ENCODE data around the gene KDM4B. TPM values are rescaled to one million over a fixed set of nuclear protein-coding genes. Genes with fewer than 3 reads are reported as not detected.

Gene KDM4B
- total and polyA plus RNA-seq, 4 donors = 16.6 to 43.6 (median 28.0) TPM

DNA sequence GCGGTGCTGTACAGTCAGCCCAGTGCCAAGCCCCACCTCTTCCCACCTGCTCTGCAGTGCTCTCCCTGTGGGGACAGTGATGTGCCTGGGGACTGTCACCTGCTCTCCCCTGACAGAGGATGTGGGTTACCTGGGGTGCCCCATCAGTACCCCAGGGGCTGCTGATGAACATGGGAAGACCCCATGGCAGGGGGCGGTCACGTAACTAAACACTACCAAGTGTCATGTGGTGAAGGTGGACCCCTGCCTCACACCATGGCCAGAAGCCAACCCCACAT, 12.7 kb downstream of the KDM4B start:
- WGBS (ENCODE audit: insufficient coverage) = no CpG with 5 or more reads among the region's 3 CpGs
- DNase-seq (ENCODE audit: low read depth in 4 of 6, low spot score in 6 of 6) = no peak
- no peaks in the 10 kb centered on the region for H3K27me3 ChIP-seq (ENCODE audit: control insufficient read depth, insufficient read depth, low read length)
- no peak overlapping the region for H3K4me3 ChIP-seq (ENCODE audit: low read depth, low read length)
- no peaks in the 10 kb centered on the region for H3K9me3 ChIP-seq (ENCODE audit: control insufficient read depth, insufficient read depth, low read length)
- H3K36me3 ChIP-seq (ENCODE audit: control insufficient read depth, insufficient read depth, low read length) = peaks cover 62% of the 10 kb centered on the region
- no peak overlapping the region for H3K27ac ChIP-seq (ENCODE audit: low read depth, low read length)
- H3K4me1 ChIP-seq (ENCODE audit: control insufficient read depth, insufficient read depth, low read length) = peaks cover 64% of the 10 kb centered on the region

DNA sequence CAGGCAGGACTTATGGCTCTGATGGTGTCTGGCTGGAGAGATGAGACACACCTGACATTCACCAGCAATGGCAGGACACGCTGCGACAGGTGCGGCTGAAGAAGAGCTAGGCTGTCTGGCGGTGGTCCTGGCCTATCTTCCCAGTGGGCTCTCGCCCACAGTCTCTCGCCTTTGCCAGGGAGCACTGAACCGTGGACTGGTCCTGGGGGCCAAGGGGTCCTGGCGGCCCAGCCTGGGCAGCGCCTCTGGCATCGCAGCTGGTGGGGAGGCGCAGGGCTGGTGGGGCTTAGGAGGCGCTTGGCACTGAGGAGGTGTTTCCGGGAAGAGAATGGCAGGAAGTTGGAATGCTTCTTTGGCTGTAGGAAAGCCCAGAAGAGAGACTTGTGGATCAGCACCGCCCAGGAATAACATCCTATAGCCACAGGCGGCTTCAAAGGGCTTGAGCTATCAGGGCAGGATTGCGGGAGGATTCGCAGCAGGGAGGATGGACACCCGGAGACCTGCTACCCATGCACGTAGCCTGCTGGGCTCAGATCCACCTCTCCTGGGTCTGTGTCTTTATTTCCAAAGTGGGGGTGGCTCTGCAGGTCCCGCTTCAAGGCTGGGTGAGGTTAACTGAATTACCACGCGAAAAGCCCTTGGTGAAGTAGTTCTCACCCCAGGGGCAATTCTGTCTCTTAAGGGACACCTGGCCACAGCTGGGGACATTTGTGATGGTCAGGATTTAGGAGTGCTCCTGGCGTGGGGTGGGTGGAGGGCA, 14.6 kb downstream of the KDM4B start:
- H3K27me3 ChIP-seq (ENCODE audit: control insufficient read depth, insufficient read depth, low read length) = no peaks in the 10 kb centered on the region

DNA sequence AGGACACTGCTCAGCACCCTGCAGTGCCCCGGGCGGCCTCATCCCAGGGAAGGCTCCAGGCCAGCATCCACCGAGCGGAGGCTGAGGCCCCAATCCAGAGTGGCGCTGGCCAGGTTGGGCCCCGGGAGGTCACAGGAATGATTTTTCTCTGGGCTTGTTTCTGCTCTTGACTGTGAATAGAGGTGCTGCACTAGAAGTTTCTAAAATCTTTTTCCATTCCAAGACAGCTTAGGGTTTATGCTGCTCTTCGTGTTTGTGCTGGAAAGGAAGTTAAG, 15.1 kb downstream of the KDM4B start:
- no peaks in the 10 kb centered on the region for H3K9me3 ChIP-seq (ENCODE audit: control insufficient read depth, insufficient read depth, low read length)
- no peak overlapping the region for H3K4me3 ChIP-seq (ENCODE audit: low read depth, low read length)
- peaks cover 45% of the 10 kb centered on the region for H3K36me3 ChIP-seq (ENCODE audit: control insufficient read depth, insufficient read depth, low read length)
- WGBS (ENCODE audit: insufficient coverage) = 58% methylated on average over 7 of the region's 7 CpGs
- peaks cover 62% of the 10 kb centered on the region for H3K4me1 ChIP-seq (ENCODE audit: control insufficient read depth, insufficient read depth, low read length)
- H3K27me3 ChIP-seq (ENCODE audit: control insufficient read depth, insufficient read depth, low read length) = no peaks in the 10 kb centered on the region
- no peak overlapping the region for H3K27ac ChIP-seq (ENCODE audit: low read depth, low read length)
- DNase-seq (ENCODE audit: low read depth in 4 of 6, low spot score in 6 of 6) = no peak

More for the DNA sequence above, 14.6 kb downstream of the KDM4B start:
- H3K27ac ChIP-seq (ENCODE audit: low read depth, low read length) = no peak overlapping the region
- H3K36me3 ChIP-seq (ENCODE audit: control insufficient read depth, insufficient read depth, low read length) = peaks cover 50% of the 10 kb centered on the region
- peaks cover 62% of the 10 kb centered on the region for H3K4me1 ChIP-seq (ENCODE audit: control insufficient read depth, insufficient read depth, low read length)
- H3K4me3 ChIP-seq (ENCODE audit: low read depth, low read length) = no peak overlapping the region
- no peaks in the 10 kb centered on the region for H3K9me3 ChIP-seq (ENCODE audit: control insufficient read depth, insufficient read depth, low read length)
- 66% methylated on average over 21 of the region's 23 CpGs for WGBS (ENCODE audit: insufficient coverage)
- peak in 1 of 6 donors; percentile 46 for DNase-seq (ENCODE audit: low read depth in 4 of 6, low spot score in 6 of 6)

GRCh38 chr19:4984438-4984990, 15.6 kb downstream of the KDM4B start:
- 48% methylated on average over 7 of the region's 18 CpGs for WGBS (ENCODE audit: insufficient coverage)
- Histone ChIP-seq H3K4me3 (ENCODE audit: low read depth, low read length) (no peak overlapping the region), H3K9me3 (ENCODE audit: control insufficient read depth, insufficient read depth, low read length) (no peaks in the 10 kb centered on the region), H3K36me3 (ENCODE audit: control insufficient read depth, insufficient read depth, low read length) (peaks cover 41% of the 10 kb centered on the region), H3K4me1 (ENCODE audit: control insufficient read depth, insufficient read depth, low read length) (peaks cover 60% of the 10 kb centered on the region), H3K27me3 (ENCODE audit: control insufficient read depth, insufficient read depth, low read length) (no peaks in the 10 kb centered on the region), H3K27ac (ENCODE audit: low read depth, low read length) (no peak overlapping the region)
- no peak for DNase-seq (ENCODE audit: low read depth in 4 of 6, low spot score in 6 of 6)

DNA sequence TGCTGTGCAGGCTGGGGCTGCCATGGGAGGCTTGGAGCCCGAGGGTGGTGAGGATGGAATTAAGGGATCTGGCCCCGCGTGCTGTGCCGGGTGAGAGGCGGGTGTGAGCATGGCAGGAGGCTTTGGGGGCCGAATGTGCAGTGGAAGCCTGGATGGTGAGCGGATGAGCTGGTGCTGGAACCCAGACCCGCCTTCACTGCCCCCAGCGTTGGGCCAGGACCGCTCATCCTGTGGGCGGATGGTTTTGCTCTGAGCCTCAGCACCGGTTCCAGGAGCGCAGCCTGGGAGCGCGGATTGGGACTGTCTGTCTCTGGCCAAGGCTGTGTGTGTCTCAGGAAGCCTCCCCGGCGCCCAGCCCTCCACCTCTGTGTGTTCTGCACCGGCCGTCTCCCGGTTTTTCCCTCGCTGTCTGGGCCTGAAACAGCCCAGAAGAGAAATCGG, 16.7 kb downstream of the KDM4B start:
- DNase-seq (ENCODE audit: low read depth in 4 of 6, low spot score in 6 of 6) = no peak

GRCh38 chr19:4986056-4986455, 17.1 kb downstream of the KDM4B start:
- WGBS (ENCODE audit: insufficient coverage) = 90% methylated on average over 19 of the region's 19 CpGs

More for the DNA sequence above, 16.7 kb downstream of the KDM4B start:
- Histone ChIP-seq H3K4me3 (ENCODE audit: low read depth, low read length) (no peak overlapping the region), H3K4me1 (ENCODE audit: control insufficient read depth, insufficient read depth, low read length) (peaks cover 60% of the 10 kb centered on the region), H3K36me3 (ENCODE audit: control insufficient read depth, insufficient read depth, low read length) (peaks cover 39% of the 10 kb centered on the region), H3K27ac (ENCODE audit: low read depth, low read length) (no peak overlapping the region), H3K27me3 (ENCODE audit: control insufficient read depth, insufficient read depth, low read length) (no peaks in the 10 kb centered on the region), H3K9me3 (ENCODE audit: control insufficient read depth, insufficient read depth, low read length) (no peaks in the 10 kb centered on the region)
- WGBS (ENCODE audit: insufficient coverage) = 78% methylated on average over 22 of the region's 22 CpGs

GRCh38 chr19:4986471-4986891, 17.6 kb downstream of the KDM4B start:
- peaks cover 30% of the 10 kb centered on the region for H3K36me3 ChIP-seq (ENCODE audit: control insufficient read depth, insufficient read depth, low read length)
- H3K4me1 ChIP-seq (ENCODE audit: control insufficient read depth, insufficient read depth, low read length) = peaks cover 60% of the 10 kb centered on the region
- H3K9me3 ChIP-seq (ENCODE audit: control insufficient read depth, insufficient read depth, low read length) = no peaks in the 10 kb centered on the region
- DNase-seq (ENCODE audit: low read depth in 4 of 6, low spot score in 6 of 6) = no peak
- H3K27ac ChIP-seq (ENCODE audit: low read depth, low read length) = no peak overlapping the region
- WGBS (ENCODE audit: insufficient coverage) = 70% methylated on average over 18 of the region's 19 CpGs
- H3K27me3 ChIP-seq (ENCODE audit: control insufficient read depth, insufficient read depth, low read length) = no peaks in the 10 kb centered on the region
- no peak overlapping the region for H3K4me3 ChIP-seq (ENCODE audit: low read depth, low read length)

More at GRCh38 chr19:4986056-4986455, 17.1 kb downstream of the KDM4B start:
- Histone ChIP-seq H3K27me3 (ENCODE audit: control insufficient read depth, insufficient read depth, low read length) (no peaks in the 10 kb centered on the region), H3K9me3 (ENCODE audit: control insufficient read depth, insufficient read depth, low read length) (no peaks in the 10 kb centered on the region), H3K36me3 (ENCODE audit: control insufficient read depth, insufficient read depth, low read length) (peaks cover 34% of the 10 kb centered on the region), H3K4me3 (ENCODE audit: low read depth, low read length) (no peak overlapping the region), H3K27ac (ENCODE audit: low read depth, low read length) (no peak overlapping the region), H3K4me1 (ENCODE audit: control insufficient read depth, insufficient read depth, low read length) (peaks cover 60% of the 10 kb centered on the region)
- DNase-seq (ENCODE audit: low read depth in 4 of 6, low spot score in 6 of 6) = no peak

GRCh38 chr19:4987256-4987655, 18.3 kb downstream of the KDM4B start:
- no peak overlapping the region for H3K27ac ChIP-seq (ENCODE audit: low read depth, low read length)

GRCh38 chr19:4987692-4988370, 18.9 kb downstream of the KDM4B start:
- WGBS (ENCODE audit: insufficient coverage) = 80% methylated on average over 19 of the region's 24 CpGs
- no peaks in the 10 kb centered on the region for H3K9me3 ChIP-seq (ENCODE audit: control insufficient read depth, insufficient read depth, low read length)
- H3K36me3 ChIP-seq (ENCODE audit: control insufficient read depth, insufficient read depth, low read length) = peaks cover 28% of the 10 kb centered on the region
- H3K27ac ChIP-seq (ENCODE audit: low read depth, low read length) = no peak overlapping the region
- H3K4me1 ChIP-seq (ENCODE audit: control insufficient read depth, insufficient read depth, low read length) = peaks cover 60% of the 10 kb centered on the region
- no peak for DNase-seq (ENCODE audit: low read depth in 4 of 6, low spot score in 6 of 6)
- no peaks in the 10 kb centered on the region for H3K27me3 ChIP-seq (ENCODE audit: control insufficient read depth, insufficient read depth, low read length)
- no peak overlapping the region for H3K4me3 ChIP-seq (ENCODE audit: low read depth, low read length)

More at GRCh38 chr19:4987256-4987655, 18.3 kb downstream of the KDM4B start:
- 54% methylated on average over 10 of the region's 11 CpGs for WGBS (ENCODE audit: insufficient coverage)
- Histone ChIP-seq H3K4me1 (ENCODE audit: control insufficient read depth, insufficient read depth, low read length) (peaks cover 60% of the 10 kb centered on the region), H3K9me3 (ENCODE audit: control insufficient read depth, insufficient read depth, low read length) (no peaks in the 10 kb centered on the region), H3K4me3 (ENCODE audit: low read depth, low read length) (no peak overlapping the region), H3K36me3 (ENCODE audit: control insufficient read depth, insufficient read depth, low read length) (peaks cover 28% of the 10 kb centered on the region), H3K27me3 (ENCODE audit: control insufficient read depth, insufficient read depth, low read length) (no peaks in the 10 kb centered on the region)
- DNase-seq (ENCODE audit: low read depth in 4 of 6, low spot score in 6 of 6) = no peak
